ENCODE measurements around the gene RAB40AL.

The RAB40AL gene

DNA sequence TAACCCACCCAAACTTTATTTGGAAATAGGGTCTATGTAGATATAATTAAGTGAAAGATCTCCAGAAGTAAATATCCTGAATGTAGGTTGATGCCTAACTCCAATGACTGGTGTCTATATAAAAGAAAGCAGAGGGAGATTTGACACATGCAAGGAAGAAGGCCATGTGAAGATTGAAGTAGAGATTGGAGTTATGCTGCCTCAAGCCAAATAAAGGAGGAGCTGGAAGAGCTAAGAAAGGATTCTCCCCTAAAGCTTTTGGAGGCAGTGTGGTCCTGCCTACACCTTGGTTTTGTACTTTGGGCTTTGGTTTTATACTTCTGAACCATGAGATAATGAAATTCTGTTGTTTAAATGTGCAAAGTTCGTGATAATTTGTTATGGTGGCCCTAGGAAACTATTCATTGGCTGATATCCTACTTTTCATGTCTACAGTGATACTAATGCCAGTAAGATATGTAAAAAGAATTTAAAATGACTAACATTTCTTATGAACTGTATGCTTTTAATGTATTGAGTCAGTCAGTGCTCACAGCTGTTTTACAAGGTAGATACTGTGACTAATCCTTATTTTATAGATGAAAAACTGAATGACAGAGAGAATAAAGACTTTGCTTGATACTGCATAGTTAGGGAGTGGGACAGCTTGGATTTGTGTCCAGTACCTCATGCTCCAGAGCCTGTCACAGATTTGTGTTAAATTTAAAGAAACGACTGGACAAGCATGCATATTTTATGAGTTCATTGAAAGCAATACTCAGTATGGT is 5.9 kb upstream of the RAB40AL start:
- no peaks in the 10 kb centered on the region for H3K27me3 ChIP-seq (ENCODE audit: insufficient read depth, low read depth, severe bottlenecking)
- TF ChIP-seq, protein P1, sequence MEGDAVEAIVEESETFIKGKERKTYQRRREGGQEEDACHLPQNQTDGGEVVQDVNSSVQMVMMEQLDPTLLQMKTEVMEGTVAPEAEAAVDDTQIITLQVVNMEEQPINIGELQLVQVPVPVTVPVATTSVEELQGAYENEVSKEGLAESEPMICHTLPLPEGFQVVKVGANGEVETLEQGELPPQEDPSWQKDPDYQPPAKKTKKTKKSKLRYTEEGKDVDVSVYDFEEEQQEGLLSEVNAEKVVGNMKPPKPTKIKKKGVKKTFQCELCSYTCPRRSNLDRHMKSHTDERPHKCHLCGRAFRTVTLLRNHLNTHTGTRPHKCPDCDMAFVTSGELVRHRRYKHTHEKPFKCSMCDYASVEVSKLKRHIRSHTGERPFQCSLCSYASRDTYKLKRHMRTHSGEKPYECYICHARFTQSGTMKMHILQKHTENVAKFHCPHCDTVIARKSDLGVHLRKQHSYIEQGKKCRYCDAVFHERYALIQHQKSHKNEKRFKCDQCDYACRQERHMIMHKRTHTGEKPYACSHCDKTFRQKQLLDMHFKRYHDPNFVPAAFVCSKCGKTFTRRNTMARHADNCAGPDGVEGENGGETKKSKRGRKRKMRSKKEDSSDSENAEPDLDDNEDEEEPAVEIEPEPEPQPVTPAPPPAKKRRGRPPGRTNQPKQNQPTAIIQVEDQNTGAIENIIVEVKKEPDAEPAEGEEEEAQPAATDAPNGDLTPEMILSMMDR (IDR thresholded peaks at IDR 0.05; ENCODE audit: low read depth, low read length): no peak
- H3K27ac ChIP-seq: no peak overlapping the region
- no peaks in the 10 kb centered on the region for H3K36me3 ChIP-seq
- DNase-seq: no peak
- H3K4me3 ChIP-seq (ENCODE audit: low read depth, low read length): no peak overlapping the region
- no peaks in the 10 kb centered on the region for H3K9me3 ChIP-seq (ENCODE audit: severe bottlenecking)

DNA sequence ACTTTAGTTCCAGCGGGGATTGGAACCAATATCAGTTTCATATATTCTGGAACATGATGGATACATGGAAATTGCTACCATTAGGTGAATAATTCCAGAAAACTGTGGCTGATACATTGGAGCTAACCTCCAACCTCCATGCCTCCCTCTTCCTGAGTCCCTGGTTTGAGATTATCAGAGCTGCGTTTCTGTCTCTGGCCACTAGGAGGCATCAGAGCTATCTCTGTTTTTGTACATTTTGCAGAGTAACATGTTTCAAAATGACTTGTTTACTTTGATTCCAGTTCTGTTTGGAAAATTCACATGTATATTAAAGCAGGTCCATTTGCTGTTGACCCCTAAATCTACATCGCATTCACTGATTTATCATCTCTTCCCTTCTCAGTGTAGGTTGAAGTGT is 2.4 kb upstream of the RAB40AL start:
- TF ChIP-seq, protein P1 (IDR thresholded peaks at IDR 0.05; ENCODE audit: low read depth, low read length): peak; percentile 73
- Histone ChIP-seq H3K27ac (no peak overlapping the region), H3K36me3 (no peaks in the 10 kb centered on the region), H3K9me3 (ENCODE audit: severe bottlenecking) (no peaks in the 10 kb centered on the region), H3K4me3 (ENCODE audit: low read depth, low read length) (no peak overlapping the region), H3K27me3 (ENCODE audit: insufficient read depth, low read depth, severe bottlenecking) (no peaks in the 10 kb centered on the region)
- DNase-seq: peak; percentile 14

DNA sequence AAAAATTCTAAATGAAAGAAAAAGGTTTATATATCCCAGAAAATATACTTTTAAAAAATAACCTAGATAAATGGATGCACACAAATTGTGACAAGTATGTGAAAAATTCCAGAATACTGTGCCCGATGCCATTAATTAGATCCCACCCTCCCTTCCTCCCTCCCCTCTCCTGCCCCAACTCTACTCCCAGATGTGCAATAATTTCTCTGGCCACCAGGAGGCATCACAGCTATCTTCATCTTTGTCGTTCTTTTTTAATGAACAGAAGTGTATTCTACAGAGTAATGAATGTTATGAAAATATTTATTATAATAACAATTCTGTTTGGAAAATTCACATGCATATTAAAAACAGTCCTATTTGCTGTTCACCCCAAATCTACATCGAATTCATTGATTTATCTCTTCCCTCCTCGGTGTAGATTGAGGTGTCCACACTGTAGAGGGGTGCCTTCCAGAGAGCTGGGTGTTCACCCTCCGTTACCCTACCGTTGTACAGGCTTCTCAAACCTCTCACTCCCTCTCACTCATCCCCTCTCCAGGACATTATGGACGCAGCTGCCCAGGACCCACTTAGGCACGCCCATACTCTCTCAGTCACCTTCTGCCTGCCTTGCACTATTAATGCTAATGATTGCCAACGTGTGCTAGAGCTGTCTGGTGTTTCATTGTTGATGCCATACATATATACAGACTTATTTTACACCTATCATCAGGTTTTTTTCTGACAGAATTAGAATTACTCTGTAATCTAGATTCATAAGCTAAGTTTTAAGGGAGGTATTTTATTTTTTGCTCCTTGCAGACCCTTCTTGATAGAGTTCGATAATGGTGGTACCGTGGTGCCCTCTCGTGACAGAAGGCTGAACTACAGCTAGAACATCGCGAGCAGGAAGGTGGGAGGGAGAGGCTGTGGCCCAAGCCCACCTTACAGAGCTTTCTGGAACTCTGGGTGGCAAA is 14.1 kb downstream of the RAB40AL start:
- peak overlapping the region; percentile 15 for H3K4me3 ChIP-seq (ENCODE audit: low read depth, low read length)
- peak; percentile 64 for DNase-seq
- no peaks in the 10 kb centered on the region for H3K27me3 ChIP-seq (ENCODE audit: insufficient read depth, low read depth, severe bottlenecking)
- no peaks in the 10 kb centered on the region for H3K9me3 ChIP-seq (ENCODE audit: severe bottlenecking)
- no peaks in the 10 kb centered on the region for H3K36me3 ChIP-seq
- H3K27ac ChIP-seq: no peak overlapping the region
- TF ChIP-seq, protein P1 (IDR thresholded peaks at IDR 0.05; ENCODE audit: low read depth, low read length): peak; percentile 59

DNA sequence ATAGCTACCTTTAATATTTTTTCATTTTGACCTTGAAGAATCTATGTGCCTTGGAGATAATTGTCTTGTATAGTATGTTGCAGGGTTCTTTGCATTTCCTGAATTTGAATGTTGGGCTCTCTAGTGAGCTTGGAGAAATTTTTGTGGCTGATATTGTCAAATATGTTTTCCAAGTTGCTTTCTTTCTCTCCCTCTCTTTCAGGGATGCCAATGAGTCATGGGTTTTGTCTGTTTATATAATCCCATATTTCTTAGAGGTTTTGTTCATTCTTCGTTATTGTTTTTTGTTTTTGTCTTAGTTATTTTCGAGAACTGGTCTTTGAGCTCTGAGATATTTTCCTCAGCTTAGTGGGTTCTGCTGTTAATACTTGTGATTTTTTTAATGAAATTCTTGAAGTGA is 20.7 kb downstream of the RAB40AL start:
- Histone ChIP-seq H3K9me3 (ENCODE audit: severe bottlenecking) (no peaks in the 10 kb centered on the region), H3K36me3 (no peaks in the 10 kb centered on the region), H3K4me3 (ENCODE audit: low read depth, low read length) (no peak overlapping the region), H3K27ac (no peak overlapping the region), H3K27me3 (ENCODE audit: insufficient read depth, low read depth, severe bottlenecking) (no peaks in the 10 kb centered on the region)
- DNase-seq: no peak
- TF ChIP-seq, protein P1 (IDR thresholded peaks at IDR 0.05; ENCODE audit: low read depth, low read length): no peak

DNA sequence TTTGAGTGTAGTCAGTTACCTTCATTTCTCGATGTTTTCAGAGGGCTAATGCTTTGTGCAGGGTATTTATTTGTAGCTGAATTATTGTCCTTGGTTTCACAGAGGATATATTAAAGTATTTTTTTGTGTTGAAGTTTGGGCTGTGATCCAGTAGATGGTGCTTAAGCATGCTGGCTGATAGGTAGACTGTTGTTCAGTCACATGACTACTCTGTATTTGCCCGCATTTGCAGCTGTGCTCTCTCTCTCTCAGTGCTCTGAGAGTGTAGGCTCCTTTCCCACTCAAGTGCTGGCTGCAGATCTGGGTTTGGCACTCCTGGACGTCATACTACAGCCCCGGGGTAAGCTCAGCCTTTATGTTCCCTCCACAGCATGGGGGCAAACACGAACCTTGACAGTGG is 21.7 kb downstream of the RAB40AL start:
- no peaks in the 10 kb centered on the region for H3K36me3 ChIP-seq
- H3K9me3 ChIP-seq (ENCODE audit: severe bottlenecking): no peaks in the 10 kb centered on the region
- no peak for DNase-seq
- TF ChIP-seq, protein P1 (IDR thresholded peaks at IDR 0.05; ENCODE audit: low read depth, low read length): no peak
- H3K27ac ChIP-seq: no peak overlapping the region
- no peaks in the 10 kb centered on the region for H3K27me3 ChIP-seq (ENCODE audit: insufficient read depth, low read depth, severe bottlenecking)
- H3K4me3 ChIP-seq (ENCODE audit: low read depth, low read length): no peak overlapping the region

Data from WERI-Rb-1 (cell line).